HG03066 (cell line): ENCODE data around the gene TMEM80.
"Not testable (repeated sequence)": the region's sequence is repeated elsewhere in the genome, so short reads cannot be mapped to it uniquely, and the experiment has no call there.

Experiments
- ATAC-seq: cut with Tn5 transposase; IDR thresholded peaks from one replicate; pipeline ENCODE4 v1.9.1; 2021; ENCODE audit warnings: low read depth; ENCODE audit not compliant: unreplicated experiment

Gene TMEM80

DNA sequence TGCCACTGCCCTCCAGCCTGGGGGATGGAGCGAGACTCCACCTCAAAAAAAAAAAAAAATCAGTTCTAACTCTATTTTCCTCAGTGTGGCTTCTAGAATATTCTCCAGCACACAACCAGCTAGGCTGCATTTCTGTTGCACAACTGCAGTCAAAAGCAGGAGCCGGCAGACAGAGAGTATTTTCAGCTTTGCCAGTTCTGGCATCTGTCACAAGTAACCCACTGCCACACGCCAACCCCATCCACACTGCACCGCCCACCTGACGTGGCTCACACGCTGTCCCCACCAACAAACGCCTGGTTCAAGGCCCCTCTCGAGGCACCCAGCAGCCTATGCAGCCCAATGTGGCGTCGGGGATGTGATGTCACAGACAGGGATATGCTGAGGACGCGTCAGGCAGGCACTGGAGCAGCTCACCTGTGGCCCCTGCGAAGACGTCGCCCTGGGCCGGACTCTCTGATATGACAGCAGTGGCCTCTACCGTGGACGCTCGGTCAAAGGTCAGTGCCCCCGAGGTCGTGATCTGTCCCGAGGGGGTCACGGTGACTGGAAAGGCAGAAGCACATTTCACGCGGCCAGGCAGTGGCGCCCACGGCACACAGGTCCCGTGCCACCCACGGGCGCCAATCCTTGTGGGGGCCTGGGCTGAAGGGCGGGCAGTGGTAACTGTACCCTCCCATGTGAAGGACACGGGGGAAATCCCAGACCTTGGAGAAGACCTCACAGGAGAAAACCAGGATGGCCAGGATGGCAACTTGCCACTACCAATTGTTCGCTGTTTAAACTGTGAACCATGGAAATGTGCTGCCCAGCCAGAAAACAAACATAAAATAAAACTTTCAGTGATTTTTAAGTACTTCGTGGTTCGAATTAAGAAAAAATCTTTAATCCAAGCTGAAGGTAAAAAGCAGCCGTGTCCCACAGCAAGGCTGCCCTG lies 16.1 kb upstream of the TMEM80 start:
- no peak for ATAC-seq

DNA sequence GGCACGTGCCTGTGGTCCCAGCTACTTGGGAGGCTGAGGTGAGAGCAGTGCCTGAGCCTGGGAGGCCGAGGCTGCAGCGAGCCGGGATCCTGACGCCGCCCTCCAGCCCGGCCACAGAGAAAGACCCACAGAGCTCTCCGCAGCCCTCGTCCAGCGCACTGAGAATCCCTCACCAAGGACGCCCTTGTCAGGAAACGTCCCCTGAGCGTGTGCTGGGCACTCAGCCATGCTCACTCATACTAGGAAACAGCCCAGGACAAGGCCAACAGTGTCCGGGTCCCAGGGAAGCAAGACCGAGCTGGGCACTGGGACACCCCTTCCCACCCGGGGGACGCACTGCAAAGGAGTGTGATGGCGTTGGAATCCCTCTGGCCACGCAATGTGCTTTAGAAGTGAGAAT lies 15.1 kb upstream of the TMEM80 start:
- no peak for ATAC-seq

GRCh38 chr11:680970-681369 lies 14.6 kb upstream of the TMEM80 start:
- no peak for ATAC-seq

GRCh38 chr11:686451-687243 lies 9.0 kb upstream of the TMEM80 start:
- no peak for ATAC-seq

GRCh38 chr11:687751-688150 lies 7.9 kb upstream of the TMEM80 start:
- ATAC-seq, result no peak

DNA sequence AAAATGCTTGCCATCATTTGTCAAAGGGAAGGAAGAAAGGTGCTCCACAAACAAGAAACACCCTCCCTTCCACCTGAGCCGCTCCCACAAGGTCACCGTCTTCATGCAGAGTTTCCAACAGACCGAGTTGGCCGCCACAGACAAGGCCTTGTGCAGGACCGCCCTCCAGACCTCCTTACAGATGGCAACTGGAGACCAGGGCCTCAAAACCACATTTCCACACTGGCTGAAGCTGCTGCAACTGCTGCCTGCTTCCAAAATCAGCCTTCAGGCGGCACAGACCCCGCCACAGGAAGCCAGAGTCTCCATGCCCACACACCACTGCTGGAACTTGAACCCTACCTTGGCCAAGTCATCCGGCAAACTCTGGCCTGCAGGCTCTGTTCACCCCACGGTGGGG lies 6.9 kb upstream of the TMEM80 start:
- no peak for ATAC-seq

DNA sequence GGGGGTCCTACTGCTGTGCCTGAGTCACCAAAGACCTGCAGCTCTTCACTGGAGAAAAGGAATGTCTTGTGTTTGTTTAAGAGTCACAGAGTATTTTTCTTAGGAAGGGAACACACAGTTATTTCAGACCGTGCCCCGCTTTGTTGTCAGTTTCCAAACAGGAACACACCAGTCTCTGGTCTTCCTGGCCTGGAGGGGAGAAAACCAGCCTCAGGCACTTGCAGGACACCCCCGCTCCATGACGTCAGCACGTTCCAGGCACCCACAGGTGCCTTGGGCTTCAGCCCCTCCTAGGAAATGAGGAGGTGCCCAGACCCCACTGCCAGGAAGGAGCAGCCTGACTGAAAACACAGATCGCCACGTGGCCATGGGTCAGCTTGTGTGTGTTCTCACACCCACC lies 6.0 kb upstream of the TMEM80 start:
- no peak for ATAC-seq

DNA sequence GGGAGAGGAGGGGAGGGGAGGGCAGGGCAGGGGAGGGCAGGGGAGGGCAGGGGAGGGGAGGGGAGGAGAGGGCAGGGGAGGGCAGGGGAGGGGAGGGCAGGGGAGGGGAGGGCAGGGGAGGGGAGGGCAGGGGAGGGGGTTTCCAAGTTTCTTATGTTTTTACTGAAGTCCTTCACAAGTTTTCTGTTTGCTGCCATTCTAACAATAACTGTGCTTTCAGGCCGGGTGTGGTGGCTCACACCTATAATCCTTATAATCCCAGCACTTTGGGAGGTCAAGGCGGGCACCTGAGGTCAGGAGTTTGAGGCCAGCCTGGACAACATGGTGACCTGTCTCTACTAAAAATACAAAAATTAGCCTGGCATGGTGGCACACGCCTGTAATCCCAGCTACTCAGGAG lies 5.4 kb upstream of the TMEM80 start:
- not testable (repeated sequence) for ATAC-seq

DNA sequence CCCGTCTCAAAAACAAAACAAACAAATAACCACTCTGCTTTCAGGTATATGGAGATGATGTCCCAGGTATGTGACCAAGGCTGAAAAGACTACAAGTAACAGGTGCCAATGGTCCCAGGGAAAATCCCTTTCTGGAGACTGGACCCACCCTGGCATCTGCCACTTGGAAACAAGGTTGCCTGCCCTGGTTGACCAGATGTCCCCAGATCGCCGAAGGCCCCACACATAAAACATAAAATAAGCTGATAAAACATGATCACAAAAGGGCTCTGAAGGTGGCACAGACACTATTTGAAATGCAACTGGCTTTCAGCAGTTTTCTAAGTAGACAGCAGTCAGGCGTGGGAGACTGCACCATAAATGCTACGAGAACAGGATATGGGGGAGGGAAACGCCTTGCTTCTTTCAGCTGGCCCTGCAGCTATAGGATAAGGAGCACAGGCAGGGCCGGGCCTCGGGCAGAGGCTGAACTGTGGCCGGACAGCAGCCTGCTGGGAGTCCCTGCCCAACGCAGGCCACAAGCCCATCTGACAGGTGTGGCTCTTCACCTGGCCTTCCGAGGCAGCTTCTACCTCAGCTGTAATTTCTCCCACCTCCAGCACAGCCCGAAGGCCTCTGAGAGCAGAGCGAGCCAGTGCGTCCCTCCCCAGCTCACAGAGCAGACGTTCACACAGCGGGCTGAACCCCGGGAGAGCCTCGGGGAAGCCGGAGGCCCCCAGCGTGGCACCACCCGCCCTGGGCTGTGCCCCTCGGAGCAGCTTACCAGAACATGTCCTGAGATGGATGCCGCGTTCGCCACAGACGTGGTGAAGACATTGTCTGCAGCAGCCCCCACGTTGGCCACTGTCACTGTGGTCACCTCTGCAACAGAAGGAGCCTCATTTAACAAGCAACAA lies 4.6 kb upstream of the TMEM80 start:
- no peak for ATAC-seq

- ATAC-seq, result no peak
Measured at GRCh38 chr11:691710-692590, 3.7 kb upstream of the TMEM80 start.

GRCh38 chr11:692824-693414 lies 2.7 kb upstream of the TMEM80 start:
- no peak for ATAC-seq

- no peak for ATAC-seq
Measured at GRCh38 chr11:693415-693831, 2.2 kb upstream of the TMEM80 start.

DNA sequence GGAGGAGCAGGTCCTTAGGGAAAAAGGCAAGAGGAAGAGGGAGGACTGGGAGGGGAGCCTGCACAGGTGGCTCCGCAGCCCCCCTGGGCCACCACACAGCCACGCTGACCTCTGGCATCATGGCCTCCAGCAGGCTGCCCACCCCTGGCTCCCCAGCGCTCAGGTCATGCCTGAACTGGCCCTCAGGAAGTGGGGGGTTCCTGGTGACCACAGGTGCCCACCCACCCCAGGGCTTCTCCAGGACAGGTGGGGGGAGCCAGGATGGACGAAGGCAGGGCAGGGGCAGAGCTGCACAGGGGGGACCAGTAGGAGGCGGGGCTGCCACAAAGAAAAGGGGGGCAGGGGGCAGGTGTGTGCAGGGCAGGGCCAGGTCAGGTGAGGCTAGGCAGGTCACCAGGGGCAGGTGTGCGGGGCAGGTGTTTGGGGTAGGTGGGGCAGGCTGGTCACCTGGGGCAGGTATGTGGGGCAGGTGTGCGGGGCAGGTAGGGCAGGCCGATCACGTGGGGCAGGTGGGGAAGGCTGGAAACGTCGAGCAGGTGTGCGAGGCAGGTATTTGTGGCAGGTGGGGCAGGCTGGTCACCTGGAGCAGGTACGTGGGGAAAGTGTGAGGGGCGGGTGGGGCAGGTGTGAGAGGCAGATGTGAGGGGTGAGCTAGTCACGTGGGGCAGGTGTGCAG lies 1.6 kb upstream of the TMEM80 start:
- no peak for ATAC-seq

DNA sequence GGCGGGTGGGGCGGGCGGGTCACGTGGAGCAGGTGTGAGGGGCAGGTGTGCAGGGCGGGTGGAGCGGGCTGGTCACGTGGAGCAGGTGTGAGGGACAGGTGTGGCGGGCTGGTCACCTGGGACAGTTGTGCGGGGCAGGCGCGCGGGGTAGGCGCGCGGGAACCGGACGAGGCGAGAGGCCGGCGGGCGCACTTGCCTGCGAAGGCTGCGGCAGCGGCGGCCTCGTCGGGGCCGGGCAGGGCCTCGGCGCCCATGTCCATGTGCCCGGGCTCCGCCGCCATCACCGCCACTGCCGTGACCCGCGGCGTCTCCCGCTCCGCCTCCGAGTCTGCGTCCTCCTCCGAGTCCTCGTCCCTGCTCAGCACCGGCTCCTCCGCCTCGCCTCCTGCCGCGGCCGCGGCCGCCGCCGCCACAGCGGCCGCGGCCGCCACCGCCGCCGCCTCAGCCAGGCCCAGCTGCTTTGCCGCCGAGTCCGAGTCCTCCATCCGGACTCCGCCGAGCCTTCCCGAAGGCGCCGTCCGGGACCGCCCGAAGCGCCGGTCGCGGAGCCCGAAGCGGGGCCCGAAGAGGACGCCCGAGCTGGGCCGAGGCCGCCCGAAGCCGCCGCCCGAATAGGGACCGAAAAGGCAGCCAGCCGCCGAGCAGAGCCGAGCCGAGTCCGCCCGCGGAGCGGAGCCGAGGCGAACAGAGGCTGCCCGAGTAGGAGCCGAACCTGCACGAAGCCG lies 891 bp upstream of the TMEM80 start, which contains the start of gene DEAF1:
Gene DEAF1, minus strand, starts transcription at position 660 of the 725 bp plus-strand sequence. Its CDS starts 175 bp downstream, at position 485.
- ATAC-seq, result peak; percentile 69

DNA sequence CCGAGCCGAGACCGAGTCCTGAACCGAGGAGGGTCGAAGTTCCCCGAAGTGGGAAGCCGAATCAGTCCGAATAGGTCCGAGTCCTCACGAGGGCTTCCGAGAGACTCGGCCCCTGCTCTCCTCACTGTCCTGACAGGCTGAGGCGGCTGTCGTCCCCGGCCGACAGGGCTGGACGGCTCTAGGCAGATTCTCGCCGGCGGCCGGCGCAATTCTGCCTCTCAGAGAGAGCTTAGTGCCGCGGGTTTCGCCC lies 403 bp upstream of the TMEM80 start:
- ATAC-seq, result no peak

DNA sequence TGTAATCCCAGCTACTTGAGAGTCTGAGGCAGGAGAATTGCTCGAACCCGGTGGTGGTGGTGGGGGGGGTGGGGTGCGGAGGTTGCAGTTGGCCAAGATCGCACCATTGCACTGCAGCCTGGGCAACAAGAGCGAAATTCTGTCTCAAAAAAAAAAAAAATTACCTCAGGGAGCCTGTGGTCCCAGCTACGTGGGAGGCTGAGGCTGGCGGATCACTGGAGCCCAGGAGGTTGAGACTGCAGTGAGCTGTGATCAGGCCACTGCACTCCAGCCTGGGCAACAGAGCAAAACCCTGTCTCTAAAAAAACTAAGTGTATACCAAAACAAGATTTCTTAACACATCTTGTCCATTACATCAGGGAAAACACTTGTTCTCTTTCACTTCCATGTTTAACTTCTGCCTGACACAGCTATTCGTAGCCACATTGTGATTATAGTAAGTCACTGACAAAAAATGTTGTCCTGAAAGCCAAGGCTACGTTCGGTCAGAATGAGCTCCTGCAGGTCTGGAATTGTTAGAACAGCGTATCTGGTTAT lies 1.4 kb downstream of the TMEM80 start:
- ATAC-seq, result no peak

- ATAC-seq, result no peak
Measured at GRCh38 chr11:697811-698311, 2.2 kb downstream of the TMEM80 start.
